HG03196 (cell line): ENCODE measurements around the gene LCN6.
"Not testable (repeated sequence)": the region's sequence is repeated elsewhere in the genome, so short reads cannot be mapped to it uniquely, and the experiment has no call there.

ENCODE experiments used
- ATAC-seq: cut with Tn5 transposase; IDR thresholded peaks from one replicate; pipeline ENCODE4 v1.9.1; 2021; ENCODE audit not compliant: unreplicated experiment

Gene LCN6

DNA sequence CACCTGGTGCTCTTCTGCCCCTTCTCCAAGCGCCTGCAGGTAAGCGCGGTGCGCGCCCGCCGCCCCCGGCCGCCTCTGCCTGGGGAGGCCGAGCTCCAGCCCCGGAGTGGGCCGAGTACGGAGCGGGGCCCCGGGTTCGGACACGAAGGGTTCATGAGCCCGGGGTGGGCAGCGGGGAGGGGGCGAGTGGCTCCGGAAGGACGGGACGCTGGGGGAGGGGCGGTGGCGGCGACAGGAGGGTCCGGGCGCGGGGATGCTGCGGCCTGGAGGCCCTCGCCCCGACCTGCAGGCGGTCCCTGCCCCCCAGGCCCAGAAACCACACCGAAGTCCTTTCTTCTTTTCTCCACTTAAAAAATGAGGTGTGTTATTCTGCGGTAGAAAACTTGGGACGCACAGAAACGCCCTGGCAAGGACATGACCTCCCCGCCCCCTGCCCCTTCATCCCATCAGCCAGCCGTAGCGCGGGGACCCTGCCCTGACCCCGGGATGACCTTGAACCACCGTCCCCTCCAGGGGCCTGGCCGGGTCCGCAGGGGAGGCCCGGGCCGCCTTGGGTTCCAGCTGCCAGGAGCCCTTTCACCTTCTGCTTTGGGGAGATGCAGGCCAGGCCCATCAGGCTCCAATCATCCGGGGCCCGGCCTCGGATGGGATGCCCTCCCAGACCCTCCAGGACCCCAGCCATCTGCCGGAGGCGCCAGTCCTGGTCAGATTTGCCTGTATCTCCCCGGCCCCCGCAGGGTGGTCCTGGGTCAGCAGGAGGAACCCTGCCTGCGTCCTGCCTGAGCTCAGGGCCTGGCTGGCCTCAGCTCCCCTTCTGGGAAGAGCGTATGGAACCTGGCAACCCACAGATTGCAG is 35.4 kb downstream of the LCN6 start:
- ATAC-seq: no peak

DNA sequence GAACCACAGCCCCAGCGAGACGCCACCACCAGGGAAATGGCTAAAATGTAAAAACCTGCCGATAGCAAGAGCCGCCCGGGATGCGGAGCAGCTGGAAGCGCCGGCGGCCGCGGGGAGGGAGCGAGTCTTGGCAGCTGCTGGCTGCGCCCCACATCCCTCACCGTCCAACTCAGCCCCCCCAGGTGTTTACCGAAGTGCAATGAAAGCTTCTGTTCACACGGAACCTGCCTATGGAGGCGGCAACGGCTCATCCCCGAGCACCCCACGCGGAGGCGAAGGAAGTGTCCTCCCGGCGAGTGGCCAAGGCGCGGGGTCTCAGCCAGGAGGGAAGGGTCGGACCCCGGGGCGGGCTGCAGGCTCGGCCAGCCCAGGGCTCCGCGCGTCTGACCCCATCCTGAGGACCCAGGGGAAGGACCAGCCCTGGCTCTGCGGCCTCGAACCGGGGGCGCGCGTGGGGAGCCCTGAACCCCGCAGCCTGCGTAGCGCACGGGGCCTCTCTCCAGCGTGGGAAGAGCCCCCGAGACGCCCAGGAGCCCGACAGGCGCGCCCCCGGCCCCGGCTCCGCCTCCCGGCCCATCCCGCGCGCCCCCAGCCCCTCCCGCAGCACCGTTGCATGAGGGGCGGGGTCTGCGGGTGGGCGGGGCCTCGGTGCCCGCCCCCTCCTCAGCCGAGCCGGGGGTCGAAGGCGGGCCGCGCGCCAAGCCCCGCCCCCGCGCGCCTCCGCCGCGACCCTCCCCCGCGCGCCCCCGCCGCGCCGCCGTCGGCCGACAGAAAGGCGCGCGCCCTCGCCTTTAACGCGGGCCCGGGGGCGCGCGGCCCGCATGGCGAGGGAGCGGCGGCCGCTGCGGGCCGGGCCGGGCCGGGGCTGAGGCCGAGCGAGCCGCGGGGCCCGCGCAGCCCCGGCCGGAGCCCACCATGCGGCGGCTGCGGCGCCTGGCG is 36.3 kb downstream of the LCN6 start, which contains the start of gene DIPK1B:
Gene DIPK1B, plus strand, starts transcription at position 822 of the 939 bp plus-strand sequence. Its CDS starts 94 bp downstream, at position 916.
- no peak for ATAC-seq

DNA sequence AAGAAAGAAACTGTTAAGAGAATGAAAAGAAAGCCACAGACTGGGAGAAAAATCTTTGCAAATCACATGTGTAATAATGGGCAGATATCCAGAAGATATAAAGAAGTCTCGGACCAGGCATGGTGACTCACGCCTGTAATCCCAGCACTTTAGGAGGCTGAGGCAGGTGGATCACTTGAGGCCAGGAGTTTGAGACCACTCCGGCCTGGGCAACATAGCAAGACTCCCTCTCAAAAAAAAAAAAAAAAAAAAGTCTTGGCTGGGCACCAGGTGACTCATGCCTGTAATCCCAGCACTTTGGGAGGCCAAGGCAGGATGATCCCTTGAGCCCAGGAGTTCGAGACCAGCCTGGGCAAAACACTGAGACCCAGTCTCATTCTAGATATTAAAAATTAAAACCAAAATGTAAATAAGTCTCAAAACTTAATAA is 37.1 kb downstream of the LCN6 start:
- ATAC-seq: not testable (repeated sequence)

DNA sequence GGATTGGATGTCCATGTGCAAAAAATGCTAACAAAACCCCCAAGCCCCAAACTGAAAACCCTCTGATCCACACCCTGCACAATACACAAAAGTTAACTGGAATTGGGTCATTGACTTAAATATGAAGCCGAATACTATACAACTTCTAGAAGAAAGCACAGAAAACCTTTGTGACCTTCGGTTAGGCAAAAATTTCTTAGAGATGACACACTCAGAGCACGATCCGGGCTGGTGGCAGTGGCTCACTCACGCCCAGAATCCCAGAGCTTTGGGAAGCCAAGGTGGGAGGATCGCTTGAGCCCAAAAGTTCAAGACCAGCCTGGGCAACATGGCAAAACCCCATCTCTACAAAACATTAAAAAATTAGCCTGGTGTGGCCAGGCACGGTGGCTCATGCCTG is 37.8 kb downstream of the LCN6 start:
- ATAC-seq: no peak

DNA sequence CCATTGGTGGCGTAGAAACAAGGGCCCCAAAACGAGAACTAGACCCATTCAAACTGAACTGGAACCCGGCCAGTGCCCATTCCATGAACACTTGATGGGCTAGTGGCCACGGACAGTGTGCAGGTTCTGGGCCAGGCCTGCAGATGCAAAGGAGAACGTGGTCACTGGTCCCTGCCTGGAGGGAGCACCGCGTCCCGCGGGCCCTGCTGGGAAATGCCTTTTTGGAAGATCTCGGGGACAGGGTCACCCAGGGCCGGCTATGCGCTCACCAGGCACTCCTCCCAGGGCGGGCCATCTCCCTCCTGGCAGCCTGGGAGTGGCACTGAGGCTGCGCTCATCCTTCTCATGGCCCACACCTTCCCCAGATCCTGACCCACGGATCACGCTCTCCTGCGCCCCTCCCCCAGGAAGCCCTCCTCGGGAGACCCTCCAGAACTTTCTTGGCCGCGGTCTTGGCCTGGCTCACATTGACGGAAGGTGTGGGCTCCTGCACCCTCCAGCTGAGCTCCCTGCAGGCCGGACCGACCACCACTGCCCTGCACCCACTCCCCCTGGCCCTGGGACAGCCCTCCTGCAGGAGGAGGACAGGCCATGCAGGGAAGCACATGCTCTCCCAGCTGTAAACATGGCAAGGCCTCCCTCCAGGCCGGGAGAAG is 38.7 kb downstream of the LCN6 start:
- no peak for ATAC-seq

DNA sequence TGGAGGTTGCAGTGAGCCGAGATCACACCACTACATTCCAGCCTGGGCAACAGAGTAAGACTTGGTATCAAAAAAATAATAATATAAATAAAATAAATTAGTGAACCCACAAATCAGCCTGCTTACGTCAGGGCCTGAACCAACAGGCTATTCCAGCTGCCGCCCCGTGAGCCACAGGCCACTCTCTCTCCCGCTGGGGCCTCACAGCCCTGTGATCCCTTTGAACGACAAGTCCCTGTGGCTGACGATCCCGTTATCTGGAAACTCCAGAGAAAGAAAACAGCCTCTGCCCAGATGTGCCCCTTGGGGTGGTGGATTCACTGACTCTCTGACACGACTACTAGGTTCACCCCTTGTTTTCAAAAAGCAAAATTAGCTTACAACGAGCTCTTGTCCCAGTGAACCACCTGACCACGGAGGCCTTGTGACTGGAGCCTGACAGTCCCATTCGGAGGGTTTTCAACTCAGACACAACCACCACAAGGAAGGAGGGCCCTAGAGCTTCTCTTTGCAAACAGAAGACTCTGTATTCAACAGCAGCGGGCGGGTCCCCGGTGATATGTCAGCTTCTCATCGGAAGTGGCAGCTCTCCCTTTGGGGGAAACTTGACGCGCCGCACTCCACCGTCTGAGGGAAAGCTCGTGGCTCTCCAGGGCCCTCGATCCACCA is 40.3 kb downstream of the LCN6 start:
- ATAC-seq: no peak

DNA sequence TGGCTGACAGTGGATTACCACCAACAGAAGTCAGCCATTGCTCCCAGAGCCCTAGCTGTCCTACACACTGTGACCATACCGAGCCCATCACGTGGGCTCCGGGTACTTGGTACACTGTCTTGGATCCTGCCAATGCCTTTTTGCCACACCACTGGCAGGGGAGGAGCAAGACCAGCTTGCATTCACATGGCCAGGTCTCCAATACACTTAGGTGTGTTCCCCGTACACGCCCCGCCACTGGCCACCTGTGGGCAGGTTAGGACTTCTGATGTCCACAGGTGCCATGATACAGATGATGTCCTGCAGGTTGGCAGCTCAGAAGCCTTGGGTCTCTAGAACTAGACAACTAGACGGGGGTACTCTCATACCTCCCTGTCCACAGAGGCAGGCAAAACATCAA is 41.3 kb downstream of the LCN6 start:
- ATAC-seq: no peak

DNA sequence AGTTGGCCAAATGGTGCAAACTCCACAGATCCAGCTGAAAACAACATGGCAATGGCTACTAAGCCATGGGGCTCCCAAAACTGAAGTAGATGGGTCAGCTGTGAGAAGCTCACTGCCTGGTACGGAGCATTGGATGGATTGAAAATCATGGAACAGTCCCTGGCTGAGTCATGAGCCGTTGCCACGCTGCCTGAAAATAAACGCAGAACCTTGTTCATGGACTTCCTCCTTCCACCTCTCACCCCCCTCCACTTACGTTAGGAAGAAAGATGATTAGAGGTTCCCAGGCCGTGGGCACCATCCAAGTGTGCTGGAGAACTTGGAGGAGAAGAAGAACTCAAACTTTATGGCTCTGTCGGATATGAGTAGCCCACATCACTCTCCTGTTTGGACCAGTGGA is 42.8 kb downstream of the LCN6 start:
- ATAC-seq: no peak

DNA sequence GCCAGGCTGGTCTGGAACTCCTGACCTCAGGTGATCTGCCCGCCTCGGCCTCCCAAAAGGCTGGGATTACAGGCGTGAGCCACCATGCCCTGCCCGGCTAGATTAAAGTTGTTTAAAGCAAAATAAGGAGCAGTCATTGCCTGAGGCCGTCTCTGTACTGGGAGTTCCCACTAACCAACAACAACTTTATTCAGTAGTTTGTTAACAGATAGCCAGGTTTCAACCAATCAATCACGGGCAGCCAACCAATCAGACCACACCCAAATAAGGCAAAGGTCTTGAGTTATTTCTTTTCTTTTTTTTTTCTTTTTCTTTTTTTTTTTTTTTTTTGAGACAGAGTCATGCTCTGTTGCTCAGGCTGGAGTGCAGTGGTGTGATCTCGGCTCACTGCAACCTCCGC is 43.6 kb downstream of the LCN6 start:
- not testable (repeated sequence) for ATAC-seq

DNA sequence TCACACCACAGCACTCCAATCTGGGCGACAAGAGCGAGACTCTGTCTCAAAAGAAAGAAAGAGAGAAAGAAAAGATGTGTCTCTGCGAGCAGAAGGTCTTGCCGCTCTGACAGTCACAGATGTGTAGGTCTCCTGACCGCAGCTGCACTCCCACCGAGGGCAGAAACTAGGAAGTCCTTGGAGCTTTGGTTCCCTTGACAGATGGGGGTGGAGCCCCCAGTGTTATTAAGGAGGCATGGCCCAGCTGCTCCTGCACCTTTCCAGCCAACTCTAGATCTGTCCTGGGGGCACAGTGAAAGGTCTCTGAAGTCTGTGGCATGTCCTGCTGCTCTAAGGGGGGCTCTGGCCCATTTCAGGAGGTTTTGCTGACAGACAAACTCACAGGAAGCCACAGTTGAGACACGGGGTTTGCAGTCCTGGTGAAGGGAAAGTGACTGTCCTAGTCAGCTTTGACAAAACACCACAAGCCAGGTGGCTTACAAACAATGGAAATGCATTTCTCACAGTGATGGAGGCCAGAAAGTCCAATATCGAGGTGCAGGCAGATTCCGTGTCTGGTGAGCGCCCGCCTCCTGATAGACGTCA is 45.0 kb downstream of the LCN6 start:
- no peak for ATAC-seq

DNA sequence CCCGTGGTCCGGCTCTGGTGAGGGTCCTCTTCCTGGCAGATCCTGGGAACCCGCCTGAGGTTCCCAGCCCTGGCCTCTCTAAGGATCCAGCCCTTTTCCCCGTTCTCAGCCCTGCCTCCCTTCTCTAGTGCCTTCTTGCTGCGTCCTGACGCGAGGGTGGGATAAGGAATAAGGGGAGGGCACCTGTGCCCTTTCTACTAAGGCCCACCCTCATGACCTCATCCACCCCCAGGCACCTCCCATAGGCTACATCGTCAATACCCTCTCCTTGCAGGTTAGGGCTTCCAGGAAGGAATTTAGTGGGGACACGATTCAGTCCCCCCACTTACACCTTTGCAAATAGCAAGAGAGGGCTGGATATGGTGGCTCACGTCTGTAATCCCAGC is 46.7 kb downstream of the LCN6 start:
- ATAC-seq: no peak

DNA sequence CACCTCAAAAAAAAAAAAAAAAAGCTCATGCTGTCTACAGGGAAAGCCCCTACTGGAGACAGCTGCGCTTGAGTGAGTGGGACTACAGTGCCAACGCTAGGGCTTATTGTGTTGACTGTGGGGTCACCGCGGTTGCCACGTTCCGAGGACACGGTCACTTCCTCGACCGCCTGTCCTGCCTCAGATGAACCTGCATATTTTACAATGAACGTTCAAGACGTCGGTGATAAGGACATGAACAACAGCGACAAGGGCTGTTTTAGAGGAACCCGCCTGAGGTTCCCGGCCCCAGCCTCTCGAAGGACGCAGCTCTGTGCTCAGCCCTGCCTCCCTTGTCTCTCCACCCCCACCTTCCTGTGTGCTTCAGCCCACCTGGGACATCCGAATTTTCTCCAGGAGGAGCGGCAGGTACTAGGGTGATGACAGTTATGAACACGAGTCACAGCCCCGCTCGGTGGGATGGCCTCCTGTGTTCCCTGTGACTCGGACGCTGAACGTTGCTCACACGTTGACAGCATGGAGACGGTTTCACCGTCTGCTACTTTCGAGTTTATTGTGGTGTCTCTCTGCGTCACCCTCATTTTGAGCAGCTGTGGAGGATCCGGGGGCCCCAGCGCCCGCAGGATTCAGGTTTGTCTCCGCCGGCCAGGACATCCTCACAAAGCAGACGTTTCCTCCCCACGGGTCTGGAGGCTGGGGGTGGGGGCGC is 47.2 kb downstream of the LCN6 start:
- no peak for ATAC-seq

DNA sequence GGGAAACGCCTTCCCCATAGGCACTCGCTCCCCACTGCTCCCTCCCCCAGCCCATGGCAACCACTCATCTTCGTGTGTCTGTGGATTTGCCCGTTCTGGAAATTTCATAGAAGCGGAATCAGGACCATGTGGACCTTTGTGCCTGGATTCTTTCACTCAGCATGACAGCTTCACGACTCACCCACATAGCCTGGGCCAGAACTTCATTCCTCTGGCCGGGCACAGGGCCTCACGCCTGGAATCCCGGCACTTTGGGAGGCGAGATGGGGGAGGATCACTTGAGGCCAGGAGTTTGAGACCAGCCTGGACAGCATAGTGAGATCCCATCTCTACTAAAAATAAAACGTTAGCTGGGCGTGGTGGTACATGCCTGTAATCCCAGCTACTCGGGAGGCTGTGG is 48.0 kb downstream of the LCN6 start:
- no peak for ATAC-seq

DNA sequence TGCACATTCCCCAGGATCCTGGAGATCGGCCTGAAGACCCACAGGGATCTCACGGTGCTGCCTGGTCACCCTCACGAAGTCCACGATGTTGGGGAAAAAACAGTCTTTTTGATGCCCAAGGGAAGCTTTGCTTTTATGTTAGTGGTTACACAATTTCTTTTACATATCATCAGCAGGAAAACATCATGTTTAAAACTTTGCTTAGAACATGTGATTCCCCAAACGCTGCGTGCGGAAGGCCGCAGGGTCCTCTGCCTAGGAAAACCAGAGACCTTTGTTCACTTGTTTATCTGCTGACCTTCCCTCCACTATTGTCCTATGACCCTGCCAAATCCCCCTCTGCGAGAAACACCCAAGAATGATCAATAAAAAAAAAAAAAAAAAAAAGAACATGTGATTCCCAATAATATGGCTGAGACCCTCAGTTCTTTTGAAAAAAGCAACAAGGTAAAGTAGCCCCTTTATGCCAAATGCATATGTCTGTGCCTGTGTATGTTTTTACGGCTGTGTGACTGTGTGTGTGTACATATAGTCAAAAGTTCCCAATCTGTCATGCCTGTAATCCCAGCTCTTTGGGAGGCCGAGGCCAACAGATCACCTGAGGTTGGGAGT is 49.6 kb downstream of the LCN6 start:
- no peak for ATAC-seq

DNA sequence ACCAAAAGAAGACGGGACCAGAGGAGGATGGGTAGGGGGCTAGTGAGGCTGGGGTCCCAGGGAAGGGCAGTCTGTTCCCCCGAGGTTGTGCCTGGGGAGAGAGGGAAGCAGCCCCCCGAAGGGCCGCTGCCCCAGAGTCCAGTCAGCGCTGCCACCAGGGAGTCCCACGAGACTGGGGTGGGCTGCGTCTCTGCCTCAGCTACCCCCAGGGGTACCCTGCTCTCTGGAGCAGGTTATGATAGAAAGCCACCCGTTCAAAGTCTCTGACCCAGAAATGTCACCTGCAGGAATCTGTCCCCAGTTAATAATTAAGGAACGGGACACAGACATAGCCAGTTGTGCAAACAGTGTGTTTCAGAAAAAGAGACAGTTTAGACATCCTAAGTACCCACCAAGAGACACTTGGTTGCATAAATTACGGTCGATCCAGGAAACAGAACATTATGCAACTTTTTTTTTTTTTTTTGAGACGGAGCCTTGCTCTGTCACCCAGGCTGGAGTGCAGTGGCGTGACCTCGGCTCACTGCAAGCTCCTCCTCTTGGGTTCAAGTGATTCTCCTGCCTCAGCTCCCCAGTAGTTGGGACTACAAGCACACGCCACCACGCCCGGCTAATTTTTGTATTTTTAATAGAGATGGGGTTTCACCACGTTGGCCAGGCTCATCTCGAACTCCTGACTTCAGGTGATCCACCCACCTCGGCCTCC is 50.4 kb downstream of the LCN6 start:
- no peak for ATAC-seq

DNA sequence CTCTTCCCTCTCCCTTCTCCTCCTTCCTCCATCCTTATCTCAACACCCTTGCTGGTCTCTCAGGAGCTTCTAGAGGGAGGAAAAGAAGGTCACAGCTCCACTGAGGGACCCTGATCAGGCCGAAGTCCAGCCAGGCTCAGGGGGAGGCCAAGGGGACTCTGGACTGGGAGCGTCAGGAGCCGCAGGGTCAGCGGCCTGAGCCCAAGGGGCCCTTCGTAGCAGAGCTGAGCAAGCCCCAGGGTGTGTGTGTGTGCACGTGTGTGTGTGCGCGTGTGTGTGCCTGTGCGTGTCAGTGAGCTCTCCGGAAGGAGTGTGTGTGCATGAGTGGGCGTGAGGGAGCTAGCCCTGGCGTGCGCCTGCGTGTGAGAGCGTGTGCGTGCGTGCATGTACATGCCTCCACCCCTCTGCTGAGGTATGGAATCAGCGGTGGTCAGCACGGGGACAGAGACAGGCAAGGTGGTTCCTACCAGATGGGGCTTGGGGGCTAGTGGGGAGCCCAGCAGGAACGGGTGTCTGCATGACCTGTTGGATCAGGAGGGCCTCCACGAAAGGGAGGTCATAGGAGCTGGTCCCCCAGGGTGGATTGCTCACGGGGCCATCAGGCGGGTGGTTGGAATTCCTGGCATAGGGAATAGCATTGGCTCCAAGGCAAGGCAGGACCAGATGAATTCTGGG is 51.0 kb downstream of the LCN6 start:
- ATAC-seq: no peak

DNA sequence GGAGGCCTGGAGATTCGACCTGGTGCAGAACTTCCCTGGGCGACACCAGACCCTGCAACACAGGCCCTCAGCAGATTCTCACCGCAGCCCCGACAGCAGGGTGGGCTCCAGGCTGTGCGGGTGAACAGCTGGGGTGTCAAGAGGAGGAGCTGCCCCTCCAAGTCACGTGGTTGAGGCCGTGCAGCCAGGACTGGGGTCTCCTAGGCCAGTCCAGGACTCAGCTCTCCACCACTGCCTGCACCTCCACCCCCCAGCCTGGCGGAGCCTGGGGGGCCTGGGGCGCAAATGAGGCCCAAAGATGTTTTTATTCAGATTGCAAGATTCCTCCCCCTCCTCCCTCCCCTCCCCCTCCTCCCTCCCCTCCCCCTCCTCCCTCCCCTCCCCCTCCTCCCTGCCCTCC is 51.8 kb downstream of the LCN6 start:
- no peak for ATAC-seq

DNA sequence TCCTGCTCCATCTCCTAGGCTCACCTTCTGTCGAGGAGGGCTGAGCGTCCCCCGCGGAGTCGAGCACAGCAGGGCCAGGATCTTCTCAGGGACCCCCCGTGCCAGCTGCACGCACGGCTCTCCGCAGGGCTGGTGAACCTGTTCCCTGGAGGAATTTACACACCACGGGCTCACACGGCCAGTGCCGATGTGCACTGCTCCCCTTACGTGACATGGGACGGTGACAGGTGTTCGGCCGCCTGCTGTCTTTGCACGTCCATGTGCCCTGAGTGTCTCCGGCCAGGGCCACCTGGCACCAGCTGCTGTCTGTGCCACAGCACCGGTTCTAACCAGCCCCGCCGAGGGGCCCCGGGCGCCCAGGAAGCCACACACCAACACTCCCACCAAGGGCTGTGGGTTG is 52.4 kb downstream of the LCN6 start:
- ATAC-seq: no peak
